Astrocyte (in vitro differentiated cells and primary cell): ENCODE measurements around the gene SKAP2.

Experiments
- EZH2 ChIP-seq: IDR thresholded peaks from 2 replicates; pipeline ENCODE4 v1.6.1; 2012; ENCODE audit warnings: mild to moderate bottlenecking, low read length, inconsistent platforms; ENCODE audit not compliant: insufficient read depth
- TF ChIP-seq, protein P1 (sequence below): IDR thresholded peaks from 2 replicates; pipeline ENCODE4 v1.5.1; 2011; ENCODE audit warnings: low read depth, mild to moderate bottlenecking, inconsistent platforms, low read length, moderate library complexity; ENCODE audit not compliant: insufficient read depth

DNA sequence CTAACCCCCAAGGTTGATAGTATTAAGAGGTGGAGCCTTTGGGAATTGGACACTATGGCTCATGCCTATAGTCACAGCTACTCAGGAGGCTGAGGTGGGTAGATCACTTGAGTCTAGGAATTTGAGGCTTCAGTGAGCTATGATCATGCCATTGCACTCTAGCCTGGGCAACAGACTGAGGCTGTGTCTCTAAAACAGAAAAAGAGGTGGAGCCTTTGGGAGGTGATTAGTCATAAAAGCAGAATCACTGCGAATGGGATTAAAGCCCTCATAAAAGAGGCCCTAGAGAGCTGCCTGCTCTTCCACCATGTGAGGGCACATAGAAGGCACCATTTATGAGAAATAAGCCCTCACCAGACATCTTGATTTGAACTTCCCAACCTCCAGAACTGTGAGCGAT, 81.9 kb downstream of the SKAP2 start:
- TF ChIP-seq, protein P1, sequence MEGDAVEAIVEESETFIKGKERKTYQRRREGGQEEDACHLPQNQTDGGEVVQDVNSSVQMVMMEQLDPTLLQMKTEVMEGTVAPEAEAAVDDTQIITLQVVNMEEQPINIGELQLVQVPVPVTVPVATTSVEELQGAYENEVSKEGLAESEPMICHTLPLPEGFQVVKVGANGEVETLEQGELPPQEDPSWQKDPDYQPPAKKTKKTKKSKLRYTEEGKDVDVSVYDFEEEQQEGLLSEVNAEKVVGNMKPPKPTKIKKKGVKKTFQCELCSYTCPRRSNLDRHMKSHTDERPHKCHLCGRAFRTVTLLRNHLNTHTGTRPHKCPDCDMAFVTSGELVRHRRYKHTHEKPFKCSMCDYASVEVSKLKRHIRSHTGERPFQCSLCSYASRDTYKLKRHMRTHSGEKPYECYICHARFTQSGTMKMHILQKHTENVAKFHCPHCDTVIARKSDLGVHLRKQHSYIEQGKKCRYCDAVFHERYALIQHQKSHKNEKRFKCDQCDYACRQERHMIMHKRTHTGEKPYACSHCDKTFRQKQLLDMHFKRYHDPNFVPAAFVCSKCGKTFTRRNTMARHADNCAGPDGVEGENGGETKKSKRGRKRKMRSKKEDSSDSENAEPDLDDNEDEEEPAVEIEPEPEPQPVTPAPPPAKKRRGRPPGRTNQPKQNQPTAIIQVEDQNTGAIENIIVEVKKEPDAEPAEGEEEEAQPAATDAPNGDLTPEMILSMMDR, result no peak
- no peak for TF ChIP-seq EZH2
